ENCODE measurements around the gene MINDY3.

MINDY3 gene

DNA sequence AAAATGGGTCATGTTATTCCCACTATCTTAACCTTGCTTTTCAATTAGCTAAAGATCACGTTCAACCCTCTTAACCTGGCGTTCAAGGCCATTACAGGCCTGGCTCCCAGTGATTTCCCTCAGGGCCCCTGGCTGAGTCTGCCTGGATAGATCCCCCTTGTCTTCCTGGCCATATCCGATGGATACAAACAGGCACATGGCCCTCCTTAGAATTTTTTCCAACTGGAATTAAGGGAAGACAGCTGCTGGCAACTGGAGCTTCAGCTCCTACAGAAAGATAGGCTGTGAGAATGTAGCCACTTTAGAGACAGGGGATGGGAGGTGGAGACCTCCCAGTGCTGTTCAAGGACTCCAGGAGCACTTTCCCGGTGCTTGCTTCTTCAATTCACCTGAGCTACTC is 77.5 kb downstream of the MINDY3 start:
- TF ChIP-seq, protein P1, sequence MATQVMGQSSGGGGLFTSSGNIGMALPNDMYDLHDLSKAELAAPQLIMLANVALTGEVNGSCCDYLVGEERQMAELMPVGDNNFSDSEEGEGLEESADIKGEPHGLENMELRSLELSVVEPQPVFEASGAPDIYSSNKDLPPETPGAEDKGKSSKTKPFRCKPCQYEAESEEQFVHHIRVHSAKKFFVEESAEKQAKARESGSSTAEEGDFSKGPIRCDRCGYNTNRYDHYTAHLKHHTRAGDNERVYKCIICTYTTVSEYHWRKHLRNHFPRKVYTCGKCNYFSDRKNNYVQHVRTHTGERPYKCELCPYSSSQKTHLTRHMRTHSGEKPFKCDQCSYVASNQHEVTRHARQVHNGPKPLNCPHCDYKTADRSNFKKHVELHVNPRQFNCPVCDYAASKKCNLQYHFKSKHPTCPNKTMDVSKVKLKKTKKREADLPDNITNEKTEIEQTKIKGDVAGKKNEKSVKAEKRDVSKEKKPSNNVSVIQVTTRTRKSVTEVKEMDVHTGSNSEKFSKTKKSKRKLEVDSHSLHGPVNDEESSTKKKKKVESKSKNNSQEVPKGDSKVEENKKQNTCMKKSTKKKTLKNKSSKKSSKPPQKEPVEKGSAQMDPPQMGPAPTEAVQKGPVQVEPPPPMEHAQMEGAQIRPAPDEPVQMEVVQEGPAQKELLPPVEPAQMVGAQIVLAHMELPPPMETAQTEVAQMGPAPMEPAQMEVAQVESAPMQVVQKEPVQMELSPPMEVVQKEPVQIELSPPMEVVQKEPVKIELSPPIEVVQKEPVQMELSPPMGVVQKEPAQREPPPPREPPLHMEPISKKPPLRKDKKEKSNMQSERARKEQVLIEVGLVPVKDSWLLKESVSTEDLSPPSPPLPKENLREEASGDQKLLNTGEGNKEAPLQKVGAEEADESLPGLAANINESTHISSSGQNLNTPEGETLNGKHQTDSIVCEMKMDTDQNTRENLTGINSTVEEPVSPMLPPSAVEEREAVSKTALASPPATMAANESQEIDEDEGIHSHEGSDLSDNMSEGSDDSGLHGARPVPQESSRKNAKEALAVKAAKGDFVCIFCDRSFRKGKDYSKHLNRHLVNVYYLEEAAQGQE (IDR thresholded peaks at IDR 0.05; ENCODE audit: insufficient read depth in 1 of 2, low read depth in 2 of 2, low read length in 2 of 2) = no peak
- no peak for TF ChIP-seq SIN3A (IDR thresholded peaks at IDR 0.05; ENCODE audit: borderline replicate concordance, insufficient read depth, low read length)
- TF ChIP-seq TAF1 (IDR thresholded peaks at IDR 0.05; ENCODE audit: borderline replicate concordance, insufficient read depth, low read length) = no peak
- TF ChIP-seq FOXP2 (optimal IDR thresholded peaks at IDR 0.05; ENCODE audit: borderline replicate concordance, extremely low read depth, extremely low read length, insufficient read depth) = no peak
- TF ChIP-seq POLR2AphosphoS5 (IDR thresholded peaks at IDR 0.05; ENCODE audit: low read depth, low read length) = no peak

DNA sequence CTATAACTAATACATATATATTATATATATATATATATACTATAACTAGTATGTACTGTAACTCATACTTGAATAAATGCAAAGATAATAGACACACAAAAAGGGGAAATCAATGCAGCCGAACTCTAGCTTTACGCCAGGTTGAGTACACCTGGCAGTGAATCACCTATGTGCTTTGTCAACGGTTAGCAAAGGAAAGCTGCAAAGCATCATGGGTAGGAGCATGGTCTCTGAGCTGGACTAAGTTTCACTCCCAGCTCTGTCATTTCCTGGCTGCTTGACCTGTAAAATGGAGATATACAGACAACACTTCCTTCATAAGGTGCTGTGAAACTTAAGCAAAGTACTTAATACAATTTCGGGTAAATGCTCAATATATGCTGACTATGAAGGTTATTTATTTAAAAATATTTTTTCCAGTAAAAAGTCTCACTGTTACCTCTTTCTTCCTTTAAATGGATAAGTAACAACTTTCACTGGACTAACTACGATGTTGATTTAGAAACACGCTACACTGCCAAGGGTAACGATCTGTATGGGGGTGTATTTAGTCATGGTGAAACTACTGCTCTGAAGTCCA is 78.8 kb downstream of the MINDY3 start:
- TF ChIP-seq SIN3A (IDR thresholded peaks at IDR 0.05; ENCODE audit: borderline replicate concordance, insufficient read depth, low read length) (no peak), TAF1 (IDR thresholded peaks at IDR 0.05; ENCODE audit: borderline replicate concordance, insufficient read depth, low read length) (no peak), POLR2AphosphoS5 (IDR thresholded peaks at IDR 0.05; ENCODE audit: low read depth, low read length) (no peak), FOXP2 (optimal IDR thresholded peaks at IDR 0.05; ENCODE audit: borderline replicate concordance, extremely low read depth, extremely low read length, insufficient read depth) (no peak)
- TF ChIP-seq, protein P1 (IDR thresholded peaks at IDR 0.05; ENCODE audit: insufficient read depth in 1 of 2, low read depth in 2 of 2, low read length in 2 of 2) = no peak

DNA sequence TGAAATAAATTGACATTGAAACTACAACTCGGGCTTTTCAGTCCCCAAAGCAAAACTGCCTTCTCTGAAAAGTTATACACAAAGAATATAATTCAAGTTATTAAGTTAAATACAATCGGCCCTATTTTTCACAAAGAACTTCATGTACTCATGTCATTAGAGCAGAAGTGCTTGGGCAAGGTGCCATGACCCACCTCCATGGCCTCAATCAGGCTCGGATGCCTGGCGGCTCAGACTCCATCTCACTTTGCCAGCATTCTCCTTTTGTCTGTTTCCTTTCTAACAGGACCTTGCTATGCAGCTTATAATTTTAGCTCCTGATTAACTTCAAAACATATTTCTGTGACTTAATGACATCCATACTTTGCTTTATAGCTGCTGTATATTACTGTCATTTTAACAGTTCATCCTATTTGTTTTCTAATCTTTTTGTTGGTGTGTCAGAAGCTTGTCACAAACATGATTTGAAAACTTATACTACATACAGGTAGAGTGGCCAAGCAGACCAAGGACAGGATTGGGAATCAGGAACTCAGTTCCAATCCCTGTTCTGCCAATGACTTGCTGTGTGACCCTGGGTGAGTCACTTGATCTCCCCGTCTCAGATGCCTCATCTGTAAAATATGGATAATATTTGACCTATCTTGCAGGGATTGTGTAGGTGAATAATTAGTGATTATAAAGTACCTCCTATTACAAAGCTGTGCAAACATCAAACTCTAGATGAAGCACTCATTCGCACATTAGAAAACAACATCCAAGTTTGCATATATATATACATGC is 79.8 kb downstream of the MINDY3 start:
- no peak for TF ChIP-seq TAF1 (IDR thresholded peaks at IDR 0.05; ENCODE audit: borderline replicate concordance, insufficient read depth, low read length)

DNA sequence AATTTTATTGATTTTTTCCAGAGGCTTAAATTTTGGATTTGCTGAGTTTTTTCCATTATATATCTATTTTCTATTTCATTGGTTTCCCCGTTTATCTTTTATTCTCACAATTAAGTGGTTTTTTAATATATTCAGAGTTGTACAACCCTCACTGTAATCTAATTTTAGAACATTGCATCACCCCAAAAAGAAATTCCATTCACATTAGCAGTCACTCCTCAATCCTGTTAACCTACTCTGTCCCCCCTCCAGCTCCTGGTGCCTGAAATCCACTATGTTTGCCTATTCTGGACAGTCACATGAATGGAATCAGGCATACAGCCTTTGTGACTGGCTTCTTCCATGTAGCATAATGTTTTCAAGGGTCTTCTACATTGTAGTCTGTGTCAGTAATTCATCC is 84.8 kb downstream of the MINDY3 start:
- no peak for TF ChIP-seq SIN3A (IDR thresholded peaks at IDR 0.05; ENCODE audit: borderline replicate concordance, insufficient read depth, low read length)

DNA sequence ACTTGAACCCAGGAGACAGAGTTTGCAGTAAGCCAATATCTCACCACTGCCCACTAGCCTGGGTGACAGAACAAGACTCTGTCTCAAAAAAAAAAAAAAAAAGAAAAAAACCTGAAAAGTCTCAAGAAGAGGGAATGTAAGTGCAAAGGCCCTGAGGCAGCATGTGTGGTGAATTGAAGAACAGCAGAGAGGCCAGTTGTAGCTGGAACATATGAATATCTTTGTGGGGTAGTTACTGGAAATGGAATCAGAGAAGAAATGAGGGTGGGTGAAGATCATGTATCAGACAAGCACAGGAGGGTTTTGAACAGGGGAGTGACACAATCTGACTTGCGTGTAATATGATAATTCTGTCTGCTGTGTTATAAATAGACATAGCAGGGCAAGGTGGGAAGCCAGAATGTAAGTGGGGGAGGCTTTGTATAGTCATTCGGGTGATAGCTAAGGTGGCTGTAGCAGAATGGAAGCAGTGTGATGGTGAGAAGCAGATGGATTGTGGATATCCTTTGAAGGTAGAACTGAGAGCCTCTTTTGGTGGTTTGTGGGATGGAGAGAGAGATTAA is 95.3 kb downstream of the MINDY3 start:
- no peak for TF ChIP-seq SIN3A (IDR thresholded peaks at IDR 0.05; ENCODE audit: borderline replicate concordance, insufficient read depth, low read length)
- TF ChIP-seq FOXP2 (optimal IDR thresholded peaks at IDR 0.05; ENCODE audit: borderline replicate concordance, extremely low read depth, extremely low read length, insufficient read depth) = no peak
- no peak for TF ChIP-seq POLR2AphosphoS5 (IDR thresholded peaks at IDR 0.05; ENCODE audit: low read depth, low read length)
- no peak for TF ChIP-seq TAF1 (IDR thresholded peaks at IDR 0.05; ENCODE audit: borderline replicate concordance, insufficient read depth, low read length)
- TF ChIP-seq, protein P1 (IDR thresholded peaks at IDR 0.05; ENCODE audit: insufficient read depth in 1 of 2, low read depth in 2 of 2, low read length in 2 of 2) = no peak

DNA sequence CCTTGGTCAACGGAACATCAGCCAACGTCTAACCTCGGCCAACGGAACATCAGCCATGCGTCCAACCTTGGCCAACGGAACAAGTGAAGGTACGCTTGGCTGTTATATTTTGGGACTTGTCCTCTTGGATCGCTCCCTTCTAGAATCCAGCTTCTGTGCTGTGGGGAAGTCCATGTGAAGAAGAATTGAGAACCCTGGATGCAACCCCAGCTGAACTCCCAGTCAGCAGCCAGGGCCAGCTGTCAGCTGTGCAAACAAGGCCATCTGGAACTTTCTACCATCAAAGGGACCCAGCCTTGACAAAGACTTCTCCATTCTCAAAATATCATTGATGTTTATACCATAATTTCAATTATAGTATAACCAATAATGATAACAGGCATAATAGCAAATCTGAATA is 97.3 kb downstream of the MINDY3 start:
- no peak for TF ChIP-seq TAF1 (IDR thresholded peaks at IDR 0.05; ENCODE audit: borderline replicate concordance, insufficient read depth, low read length)
- TF ChIP-seq POLR2AphosphoS5 (IDR thresholded peaks at IDR 0.05; ENCODE audit: low read depth, low read length) = no peak
- no peak for TF ChIP-seq SIN3A (IDR thresholded peaks at IDR 0.05; ENCODE audit: borderline replicate concordance, insufficient read depth, low read length)

Measured in PFSK-1 (cell line).